GM13977 (cell line): ENCODE data around the gene GLRA3.

Experiments used
- DNase-seq: peaks from one replicate; pipeline ENCODE4 v3.0.0; 2012; ENCODE audit warnings: low spot score
- CTCF ChIP-seq: IDR thresholded peaks from 2 replicates; pipeline ENCODE4 v1.5.1; 2012; ENCODE audit warnings: mild to moderate bottlenecking, control low read depth; ENCODE audit not compliant: insufficient read depth; ENCODE audit errors: extremely low read depth, missing control alignments
- in situ Hi-C: fragments of 300-500 bp; cut with MboI; formaldehyde crosslinking; loops from one replicate; pipeline ENCODE4 v1.12.0; 2022; ENCODE audit warnings: low sequenced_read_pairs, low pct_unique_long_range_greater_than_20kb, mixed read lengths, inconsistent platforms; ENCODE audit not compliant: unreplicated experiment

The GLRA3 gene

GRCh38 chr4:174757736-174758135 lies 71.3 kb downstream of the GLRA3 start:
- TF ChIP-seq CTCF = no peak
- DNase-seq = no peak
- in situ Hi-C loops = no loop called here

GRCh38 chr4:174753021-174753420 lies 76.0 kb downstream of the GLRA3 start:
- no peak for TF ChIP-seq CTCF
- DNase-seq = no peak
- in situ Hi-C loops = no loop called here

GRCh38 chr4:174752026-174752425 lies 77.0 kb downstream of the GLRA3 start:
- in situ Hi-C loops = no loop called here
- TF ChIP-seq CTCF = no peak
- no peak for DNase-seq

GRCh38 chr4:174749091-174749490 lies 80.0 kb downstream of the GLRA3 start:
- no peak for DNase-seq
- no peak for TF ChIP-seq CTCF
- in situ Hi-C loops = no loop called here

- in situ Hi-C loops = no loop called here
- TF ChIP-seq CTCF = no peak
- no peak for DNase-seq
Observed at GRCh38 chr4:174746710-174747109, 82.3 kb downstream of the GLRA3 start.

GRCh38 chr4:174742561-174742960 lies 86.5 kb downstream of the GLRA3 start:
- no peak for DNase-seq
- in situ Hi-C loops = no loop called here
- TF ChIP-seq CTCF = no peak

- no peak for DNase-seq
- no peak for TF ChIP-seq CTCF
- in situ Hi-C loops = no loop called here
Observed at GRCh38 chr4:174739576-174739975, 89.5 kb downstream of the GLRA3 start.
